Heart right ventricle (tissue), 16 donors: Measurements from ENCODE around the gene AIG1. TPM values are rescaled to one million over a fixed set of nuclear protein-coding genes. Genes with fewer than 3 reads are reported as not detected.

Source experiments
- ATAC-seq, 8 donors: fragments of 200-7000 bp; cut with Tn5 transposase; one replicate each; pipeline ENCODE4 v1.9.1; 2020; ENCODE audit warnings: mild to moderate bottlenecking in 8 of 8, moderate library complexity in 8 of 8, moderate number of reproducible peaks in 1 of 8
- DNase-seq, 2 donors: peaks; one replicate each; pipeline ENCODE4 v3.0.0-alpha.2; 2020
- H3K27ac ChIP-seq, 10 donors: fragments of 200-600 bp; sonication (generic) in 2 of 10; one replicate each; pipeline versions ENCODE4 v1.5.0 to v1.8.0; 2020 to 2022; ENCODE audit warnings: mild to moderate bottlenecking in 3 of 10
- H3K27me3 ChIP-seq, 7 donors: fragments of 200-600 bp; one replicate each; pipeline ENCODE4 v1.8.0; 2021 to 2022; ENCODE audit warnings: mild to moderate bottlenecking in 2 of 7
- H3K36me3 ChIP-seq, 9 donors: fragments of 200-600 bp; sonication (generic) in 1 of 9; one replicate each; pipeline versions ENCODE4 v1.5.0 to v1.8.0; 2020 to 2022; ENCODE audit warnings: mild to moderate bottlenecking in 2 of 9
- H3K4me1 ChIP-seq, 9 donors: fragments of 200-600 bp; sonication (generic) in 1 of 9; one replicate each; pipeline versions ENCODE4 v1.5.0 to v1.8.0; 2020 to 2022; ENCODE audit warnings: mild to moderate bottlenecking in 4 of 9
- H3K4me3 ChIP-seq, 10 donors: fragments of 200-600 bp; sonication (generic) in 2 of 10; one replicate each; pipeline versions ENCODE4 v1.5.0 to v1.8.0; 2020 to 2022; ENCODE audit warnings: mild to moderate bottlenecking in 7 of 10, moderate library complexity in 2 of 10
- H3K9me3 ChIP-seq, 11 donors: fragments of 200-600 bp in 10 of 11; sonication (generic) in 2 of 11; one replicate each; pipeline versions ENCODE4 v1.5.0 to v1.8.0; 2013 to 2022; ENCODE audit warnings: mild to moderate bottlenecking in 2 of 11, control low read depth in 1 of 11, moderate library complexity in 1 of 11
- WGBS, 2 donors: extraction: QIAGEN DNeasy Blood & Tissue Kit; methylation state at CpG; one replicate each; pipeline ENCODE4 v1.1.7; 2013; ENCODE audit warnings: inconsistent platforms in 1 of 2; 5-methylcytosine and 5-hydroxymethylcytosine counted together
- intact Hi-C, 10 donors: fragments of 100-400 bp; cut with DNase I; formaldehyde crosslinking; loops; one replicate each; pipeline versions ENCODE4 v1.11.1 to v1.14.2; 2022
- polyA plus RNA-seq, 2 donors: library from polyadenylated mRNA; stranded (reverse); fragments of 200-250 nt; gene quantifications; one replicate each; pipeline ENCODE4 v1.2.3, GENCODE V29; 2013
- total RNA-seq, 10 donors: library from RNA; stranded (reverse); fragmentation: NEBNext Ultra II Directional in 3 of 10; extraction: Animal tissue kit (Norgen Biotek cat#: 25700) in 3 of 10; gene quantifications; one replicate each; pipeline versions ENCODE4 v1.2.1 to v1.2.4, GENCODE V29; 2021 to 2023
- TF ChIP-seq, protein P1 (sequence below), 9 donors: fragments of 200-600 bp; sonication (generic) in 2 of 9; IDR thresholded peaks; one replicate each; pipeline versions ENCODE4 v1.5.0 to v1.8.0; 2021 to 2022; ENCODE audit warnings: antibody characterized with exemption in 9 of 9, mild to moderate bottlenecking in 5 of 9, moderate library complexity in 1 of 9
- donor health status: Arrhythmogenic right ventricular cardiomyopathy.
- donor health status: ischemic (EF 13 %, LVEDD 7.1; RV severe dilation, severe dysfunction).
- donor health status: healthy with polysubstance abuse.
- donor health status: DM: no; HTN: yes; CAD: no.
- donor health status: DM: no; HTN: no; CAD: no.
- donor health status: ischemic (EF 25% LVEDD 6.9; RV normal size, moderate dysfunction).
- donor health status: ischemic (EF 25% LVEDD 5.7; RV mildly dilated, moderate dysfunction).
- donor health status: healthy.
- donor health status: DM: yes; HTN: yes; CAD: no.
- donor health status: Ischemic cardiomyopathy.
- donor health status: ischemic (EF 35%, LVEDD 5.7; RV mildly dilated, moderate dysfunction).
- donor health status: nonischemic (EF 11% LVEDD 7.7; RV severe dilation, severe dysfunction).
- donor health status: DM: yes; HTN: yes; CAD: no.
- donor health status: PGD.
- donor health status: ischemic (EF 29% LVEDD 5.4; RV normal size, mild dysfunction).
- donor health status: nonischemic (EF 23%, LVEDD 6.1; RV moderate dilation, normal function).

Gene AIG1
- total and polyA plus RNA-seq, 12 donors = 17.4 to 83.2 (median 66.2) TPM

DNA sequence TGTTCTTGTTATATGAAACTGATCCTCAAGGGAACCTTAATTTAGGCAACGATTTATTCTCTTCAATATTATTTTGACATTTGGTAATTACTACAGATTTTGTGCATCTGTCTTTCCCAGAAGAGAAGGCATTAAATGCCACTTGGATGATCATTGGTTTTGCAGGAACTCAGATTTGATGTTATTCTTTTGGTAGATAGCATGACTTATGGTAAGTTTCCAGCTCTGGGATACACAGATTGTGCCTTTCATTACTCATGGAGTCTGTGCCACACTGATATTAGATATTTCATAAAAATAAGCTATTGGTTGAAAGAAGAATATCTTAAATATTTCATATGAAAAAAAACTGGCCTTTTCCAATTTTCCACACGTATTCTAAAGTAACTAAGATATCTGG is 120.1 kb downstream of the AIG1 start:
- no peaks in the 10 kb centered on the region for H3K27me3 ChIP-seq

DNA sequence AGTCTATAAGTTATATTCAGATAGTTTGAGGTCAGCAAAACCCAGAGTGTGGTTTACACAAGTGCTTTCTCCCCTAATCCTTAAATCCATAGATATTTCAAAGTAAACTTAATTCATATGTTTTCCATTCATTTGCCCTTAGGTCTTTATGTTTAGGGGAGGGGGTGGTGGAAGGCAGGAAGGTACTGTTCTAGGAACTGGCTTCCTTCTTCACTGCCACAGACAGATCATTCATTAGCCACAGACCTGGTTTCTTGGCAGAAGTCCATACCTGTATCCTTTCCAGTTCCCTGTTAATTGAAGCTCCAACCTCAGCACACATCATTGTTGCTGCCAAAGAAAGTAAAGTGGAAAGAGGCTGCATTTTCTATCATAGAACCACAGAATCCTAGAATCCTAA is 123.0 kb downstream of the AIG1 start:
- peak in 2 of 8 donors; percentile 25 to 41 for ATAC-seq

More for the DNA sequence above, 120.1 kb downstream of the AIG1 start:
- intact Hi-C loops = no loop called here
- ATAC-seq (no peak), DNase-seq (no peak)
- Histone ChIP-seq H3K9me3 (peaks cover 0 to 10% (median 0%) of the 10 kb centered on the region in 11 donors), H3K4me3 (no peak overlapping the region), H3K4me1 (peaks cover 0 to 26% (median 18%) of the 10 kb centered on the region in 9 donors), H3K36me3 (peaks cover 0 to 9% (median 0%) of the 10 kb centered on the region in 9 donors), H3K27ac (peak overlapping the region in 5 of 10 donors; percentile 0 to 54 (median 45))
- 61 to 76% methylated on average over 2 of the region's 2 CpGs for WGBS, 2 donors
- TF ChIP-seq, protein P1, sequence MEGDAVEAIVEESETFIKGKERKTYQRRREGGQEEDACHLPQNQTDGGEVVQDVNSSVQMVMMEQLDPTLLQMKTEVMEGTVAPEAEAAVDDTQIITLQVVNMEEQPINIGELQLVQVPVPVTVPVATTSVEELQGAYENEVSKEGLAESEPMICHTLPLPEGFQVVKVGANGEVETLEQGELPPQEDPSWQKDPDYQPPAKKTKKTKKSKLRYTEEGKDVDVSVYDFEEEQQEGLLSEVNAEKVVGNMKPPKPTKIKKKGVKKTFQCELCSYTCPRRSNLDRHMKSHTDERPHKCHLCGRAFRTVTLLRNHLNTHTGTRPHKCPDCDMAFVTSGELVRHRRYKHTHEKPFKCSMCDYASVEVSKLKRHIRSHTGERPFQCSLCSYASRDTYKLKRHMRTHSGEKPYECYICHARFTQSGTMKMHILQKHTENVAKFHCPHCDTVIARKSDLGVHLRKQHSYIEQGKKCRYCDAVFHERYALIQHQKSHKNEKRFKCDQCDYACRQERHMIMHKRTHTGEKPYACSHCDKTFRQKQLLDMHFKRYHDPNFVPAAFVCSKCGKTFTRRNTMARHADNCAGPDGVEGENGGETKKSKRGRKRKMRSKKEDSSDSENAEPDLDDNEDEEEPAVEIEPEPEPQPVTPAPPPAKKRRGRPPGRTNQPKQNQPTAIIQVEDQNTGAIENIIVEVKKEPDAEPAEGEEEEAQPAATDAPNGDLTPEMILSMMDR (IDR thresholded peaks at IDR 0.05) = no peak

DNA sequence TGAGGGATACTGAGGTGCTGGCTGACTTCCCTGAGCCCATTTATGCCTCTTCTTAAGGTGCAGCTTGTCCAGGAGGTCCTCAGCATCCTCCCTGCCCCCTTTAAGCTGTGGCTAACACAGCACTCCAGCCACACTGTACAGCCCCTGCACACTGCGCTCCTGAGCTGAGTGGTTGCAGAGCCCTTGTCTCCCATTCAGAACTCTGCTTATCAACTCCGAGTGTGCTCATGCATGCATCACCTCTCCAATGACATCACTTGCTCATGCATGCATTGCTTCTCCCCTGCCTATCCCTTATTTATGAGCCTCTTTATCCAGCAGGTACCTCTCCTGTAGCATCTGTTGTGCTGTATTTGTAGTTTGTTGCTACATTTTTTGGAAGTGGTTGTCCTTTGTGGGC is 124.6 kb downstream of the AIG1 start:
- Histone ChIP-seq H3K4me1 (peaks cover 0 to 34% (median 17%) of the 10 kb centered on the region in 9 donors), H3K27ac (no peak overlapping the region), H3K4me3 (no peak overlapping the region), H3K9me3 (no peaks in the 10 kb centered on the region), H3K27me3 (no peaks in the 10 kb centered on the region), H3K36me3 (peaks cover 0 to 6% (median 0%) of the 10 kb centered on the region in 9 donors)
- TF ChIP-seq, protein P1 (IDR thresholded peaks at IDR 0.05) = no peak
- DNase-seq (no peak), ATAC-seq (peak in 2 of 8 donors; percentile 35 to 39)
- WGBS, 2 donors = 74 to 75% methylated on average over 2 of the region's 2 CpGs
- intact Hi-C loops = no loop called here

More for the DNA sequence above, 123.0 kb downstream of the AIG1 start:
- Histone ChIP-seq H3K27me3 (no peaks in the 10 kb centered on the region), H3K9me3 (no peaks in the 10 kb centered on the region), H3K36me3 (peaks cover 0 to 6% (median 0%) of the 10 kb centered on the region in 9 donors), H3K4me1 (peaks cover 0 to 43% (median 24%) of the 10 kb centered on the region in 9 donors), H3K27ac (no peak overlapping the region), H3K4me3 (no peak overlapping the region)
- TF ChIP-seq, protein P1 (IDR thresholded peaks at IDR 0.05) = no peak
- no peak for DNase-seq
- intact Hi-C loops = no loop called here

DNA sequence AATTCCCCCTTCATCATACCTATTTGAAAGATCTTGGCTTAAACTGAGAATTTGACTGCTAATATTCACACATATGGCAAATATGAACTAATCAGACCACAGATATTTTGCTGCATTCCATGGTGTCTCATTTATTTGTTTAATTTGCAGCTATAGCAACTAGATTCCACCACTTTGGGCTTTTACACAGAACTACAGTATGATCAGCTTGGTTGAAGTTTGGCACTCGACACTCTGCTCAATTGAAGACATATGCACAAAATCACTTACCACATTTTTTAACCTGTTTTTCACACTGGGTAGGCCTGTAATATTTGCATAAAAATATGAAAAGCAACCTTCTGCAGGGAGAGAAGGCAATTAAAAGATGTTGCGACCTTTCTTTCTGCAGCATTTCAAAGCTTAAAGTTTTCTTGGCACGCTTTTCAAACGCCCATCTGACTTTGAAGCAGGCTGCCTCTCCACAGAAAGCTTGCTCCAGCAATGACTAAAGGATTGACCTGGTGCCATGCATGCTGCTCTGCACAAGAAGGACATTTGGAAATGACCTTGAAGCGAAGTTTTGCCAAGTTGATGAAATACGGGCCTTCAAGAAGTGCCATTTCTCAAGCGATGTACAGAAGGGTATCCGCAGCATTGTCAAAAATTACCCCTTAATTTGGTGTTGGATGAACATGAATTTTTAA is 126.7 kb downstream of the AIG1 start:
- peaks cover 0 to 25% (median 10%) of the 10 kb centered on the region in 9 donors for H3K4me1 ChIP-seq
- no peaks in the 10 kb centered on the region for H3K9me3 ChIP-seq
- 49 to 62% methylated on average over 8 of the region's 8 CpGs for WGBS, 2 donors
- peak in 1 of 2 donors; percentile 62 for DNase-seq
- H3K27ac ChIP-seq = peak overlapping the region in 7 of 10 donors; percentile 3 to 65 (median 44)
- ATAC-seq = peak; percentile 58 to 86 (median 70)
- H3K27me3 ChIP-seq = no peaks in the 10 kb centered on the region
- H3K4me3 ChIP-seq = no peak overlapping the region
- H3K36me3 ChIP-seq = peaks cover 0 to 6% (median 0%) of the 10 kb centered on the region in 9 donors
- TF ChIP-seq, protein P1 (IDR thresholded peaks at IDR 0.05) = no peak
- intact Hi-C loops = no loop called here
